ENCODE data around the gene DPM3.
"Not testable (repeated sequence)": the region's sequence is repeated elsewhere in the genome, so short reads cannot be mapped to it uniquely, and the experiment has no call there.

Gene DPM3

GRCh38 chr1:155125511-155125945 is 14.8 kb downstream of the DPM3 start:
- DNase-seq (ENCODE audit: low spot score): no peak

- no peak for DNase-seq (ENCODE audit: low spot score)
Measured at GRCh38 chr1:155124503-155125463, 15.5 kb downstream of the DPM3 start.

DNA sequence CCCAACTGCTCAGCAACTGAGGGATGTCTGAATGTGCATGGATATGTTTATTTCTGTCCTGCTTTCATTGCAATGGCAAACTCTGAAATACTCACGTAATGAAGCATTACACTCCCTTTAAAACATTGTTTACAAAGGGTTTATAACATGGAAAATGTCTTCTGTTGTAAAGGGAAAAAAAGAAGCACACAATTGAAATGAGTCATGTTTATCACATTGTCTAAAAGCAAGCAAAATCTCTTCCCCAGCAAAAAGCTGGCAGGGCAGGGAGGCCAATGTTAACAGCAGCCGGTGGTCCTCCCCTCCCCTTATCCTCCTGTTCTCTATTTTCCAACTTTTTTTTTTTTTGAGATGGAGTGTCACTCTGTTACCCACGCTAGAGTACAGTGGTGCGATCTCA is 16.5 kb downstream of the DPM3 start:
- DNase-seq (ENCODE audit: low spot score): no peak

DNA sequence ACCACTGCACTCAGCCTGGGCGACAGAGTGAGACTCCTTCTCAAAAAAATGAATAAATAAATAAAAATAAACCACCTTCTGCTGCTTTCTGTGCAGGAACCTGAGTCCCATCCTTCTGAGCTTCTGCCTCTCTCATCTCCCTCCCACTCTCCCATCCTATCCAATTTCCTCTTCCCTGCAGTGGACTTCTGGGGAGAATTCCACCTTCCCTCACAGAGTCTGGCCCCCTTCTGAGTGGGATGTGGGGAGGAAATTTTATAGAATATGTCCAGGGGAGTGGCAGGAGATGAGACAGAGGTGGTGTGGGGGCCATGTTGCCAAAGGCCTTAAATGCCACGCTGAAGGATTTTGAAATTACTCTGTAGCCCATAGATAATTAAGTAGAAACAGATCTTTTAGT is 18.0 kb downstream of the DPM3 start:
- DNase-seq (ENCODE audit: low spot score): no peak

GRCh38 chr1:155121249-155121648 is 19.1 kb downstream of the DPM3 start:
- no peak for DNase-seq (ENCODE audit: low spot score)

DNA sequence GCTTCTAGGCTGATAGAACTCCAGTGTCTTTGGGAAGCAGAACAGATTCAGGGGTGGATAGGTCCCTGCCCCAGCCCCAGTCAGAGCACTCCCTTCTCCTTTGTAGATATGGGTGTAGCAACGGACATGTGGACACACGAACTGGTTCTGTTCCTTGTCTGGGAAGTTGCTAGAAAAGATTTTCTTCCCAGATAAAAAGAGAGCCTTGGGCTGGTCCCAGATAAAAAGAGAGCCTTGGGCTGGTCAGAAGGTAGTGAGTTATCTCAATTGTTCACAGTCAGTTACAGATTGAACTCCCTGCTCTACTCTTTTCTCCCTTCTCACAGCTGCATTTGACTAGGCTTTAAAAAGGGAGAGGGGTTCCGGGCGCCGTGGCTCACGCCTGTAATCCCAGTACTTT is 20.1 kb downstream of the DPM3 start:
- DNase-seq (ENCODE audit: low spot score): no peak

- not testable (repeated sequence) for DNase-seq (ENCODE audit: low spot score)
Measured at GRCh38 chr1:155118090-155118489, 22.2 kb downstream of the DPM3 start.

DNA sequence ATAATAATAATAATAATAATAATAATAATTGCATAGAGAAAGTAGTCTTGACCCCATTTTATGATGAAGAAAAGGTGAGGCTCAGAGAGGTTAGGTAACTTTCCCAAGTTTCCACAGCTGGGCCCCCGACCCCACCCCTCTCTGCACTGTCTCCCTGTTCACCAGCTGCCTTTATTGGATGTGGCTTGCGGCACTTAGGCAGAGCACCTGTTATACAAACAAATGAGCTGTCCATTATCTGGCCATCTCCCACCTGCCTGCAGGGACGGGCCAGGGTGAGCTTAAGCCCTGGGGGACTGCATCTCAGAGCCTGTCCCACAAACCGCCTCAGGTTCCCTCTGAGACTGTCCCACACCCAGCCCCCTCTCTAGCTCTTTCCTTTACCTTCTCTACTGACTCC is 22.7 kb downstream of the DPM3 start:
- DNase-seq (ENCODE audit: low spot score): no peak

GRCh38 chr1:155116113-155116764 is 24.1 kb downstream of the DPM3 start:
- DNase-seq (ENCODE audit: low spot score): no peak

- no peak for DNase-seq (ENCODE audit: low spot score)
Measured at GRCh38 chr1:155113450-155113980, 26.8 kb downstream of the DPM3 start.

GRCh38 chr1:155110826-155111225 is 29.5 kb downstream of the DPM3 start:
- no peak for DNase-seq (ENCODE audit: low spot score)

- DNase-seq (ENCODE audit: low spot score): no peak
Measured at GRCh38 chr1:155110381-155110780, 29.9 kb downstream of the DPM3 start.

DNA sequence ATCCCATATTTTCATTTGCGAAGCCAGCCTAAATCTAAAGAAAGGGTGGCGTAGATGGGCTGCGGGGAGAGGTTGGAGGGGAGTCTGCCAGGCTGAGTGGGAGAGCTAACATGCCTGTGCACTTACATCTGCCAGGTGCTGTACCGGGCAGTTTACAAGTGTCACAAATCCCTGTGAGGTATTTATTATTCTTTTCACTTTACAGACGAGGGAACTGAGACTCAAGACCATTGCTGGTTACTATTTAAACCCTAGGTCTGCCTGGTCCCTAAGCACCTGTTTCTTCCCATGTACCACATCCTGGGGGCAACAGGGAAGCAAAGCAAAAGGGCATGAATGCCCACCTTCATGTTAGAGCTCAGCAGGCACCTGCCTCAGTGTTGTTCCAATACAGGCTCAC is 32.0 kb downstream of the DPM3 start:
- DNase-seq (ENCODE audit: low spot score): no peak

- DNase-seq (ENCODE audit: low spot score): no peak
Measured at GRCh38 chr1:155107309-155108264, 32.7 kb downstream of the DPM3 start.

GRCh38 chr1:155106862-155107261 is 33.5 kb downstream of the DPM3 start:
- DNase-seq (ENCODE audit: low spot score): no peak

DNA sequence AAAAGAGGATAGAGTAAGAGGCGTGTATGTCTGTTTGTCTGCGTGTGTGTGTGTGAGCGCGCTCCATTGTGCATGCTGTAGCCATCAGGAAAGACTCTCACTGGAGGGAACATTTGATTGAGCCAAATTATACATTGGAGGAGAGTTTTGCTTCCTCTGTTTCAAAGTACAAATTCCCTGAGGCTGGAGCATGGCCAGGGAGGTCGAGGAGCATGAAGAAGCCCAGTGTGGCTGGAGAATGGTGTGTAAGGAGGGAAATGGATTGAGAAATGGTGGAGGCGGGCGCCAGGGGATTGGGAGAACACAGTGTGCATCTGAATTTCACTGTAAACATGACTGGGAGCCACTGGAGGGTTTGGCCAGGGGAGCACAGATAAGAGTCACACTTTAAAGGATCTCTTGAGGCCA is 34.7 kb downstream of the DPM3 start:
- DNase-seq (ENCODE audit: low spot score): no peak

- DNase-seq (ENCODE audit: low spot score): no peak
Measured at GRCh38 chr1:155104605-155105534, 35.5 kb downstream of the DPM3 start.

GRCh38 chr1:155103325-155103724 is 37.0 kb downstream of the DPM3 start:
- DNase-seq (ENCODE audit: low spot score): no peak

- DNase-seq (ENCODE audit: low spot score): no peak
Measured at GRCh38 chr1:155099331-155099730, 41.0 kb downstream of the DPM3 start.

GRCh38 chr1:155094622-155094948 is 45.7 kb downstream of the DPM3 start:
- no peak for DNase-seq (ENCODE audit: low spot score)
